ENCODE results near the gene BDH2.

The BDH2 gene

DNA sequence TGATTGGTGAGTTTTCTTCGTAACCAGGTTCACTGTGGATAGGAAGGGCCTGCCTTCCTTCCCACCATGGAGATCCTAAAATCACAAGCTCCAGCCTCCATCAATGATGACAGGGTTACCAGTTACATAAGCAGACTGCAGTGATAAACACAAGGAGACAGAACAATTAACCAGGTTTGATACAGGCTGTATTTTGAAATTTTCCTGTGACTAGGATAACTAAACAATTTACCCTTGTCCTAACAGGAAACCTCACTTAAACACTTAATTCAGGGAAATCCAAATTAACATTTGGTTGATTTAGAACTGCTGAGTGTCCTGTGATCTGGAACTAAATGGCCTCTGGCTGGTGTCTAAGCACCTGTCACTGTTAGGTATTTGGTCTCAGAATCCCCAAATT is 20.0 kb downstream of the BDH2 start:
- no peak for DNase-seq

DNA sequence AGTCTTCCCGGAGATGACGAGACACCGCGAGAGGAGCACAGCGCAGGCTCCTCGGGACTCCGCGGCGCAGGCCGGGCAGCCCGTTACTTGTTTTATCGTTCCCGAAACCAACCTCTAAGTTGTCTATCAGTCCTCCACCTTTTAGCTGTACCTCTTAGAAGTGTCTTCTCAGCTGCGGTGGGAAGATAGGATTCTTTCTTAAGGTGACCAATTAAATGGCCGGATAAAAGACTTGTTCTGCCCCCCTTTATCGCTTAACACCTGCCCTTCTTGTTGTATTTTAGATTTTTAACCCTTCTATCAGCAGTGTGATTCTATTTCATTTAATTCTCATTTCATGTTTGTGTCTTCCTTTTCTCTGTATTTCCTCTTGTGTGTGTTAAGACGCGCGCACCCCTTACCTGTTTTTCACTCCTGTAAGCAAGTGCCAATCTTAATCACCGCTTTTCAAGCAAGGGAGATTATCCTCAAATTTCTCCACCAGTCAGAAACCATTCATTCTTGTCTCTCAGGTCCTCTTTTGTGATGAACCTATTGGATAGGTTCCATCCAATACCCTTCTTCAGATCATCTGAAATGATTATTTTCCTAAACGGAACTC is 22.8 kb downstream of the BDH2 start, which contains the start of gene SLC9B2:
Gene SLC9B2, minus strand, starts transcription at position 15 of the 601 bp plus-strand sequence. CDS start 9,211 bp downstream, outside the sequence.
- no peak for DNase-seq

DNA sequence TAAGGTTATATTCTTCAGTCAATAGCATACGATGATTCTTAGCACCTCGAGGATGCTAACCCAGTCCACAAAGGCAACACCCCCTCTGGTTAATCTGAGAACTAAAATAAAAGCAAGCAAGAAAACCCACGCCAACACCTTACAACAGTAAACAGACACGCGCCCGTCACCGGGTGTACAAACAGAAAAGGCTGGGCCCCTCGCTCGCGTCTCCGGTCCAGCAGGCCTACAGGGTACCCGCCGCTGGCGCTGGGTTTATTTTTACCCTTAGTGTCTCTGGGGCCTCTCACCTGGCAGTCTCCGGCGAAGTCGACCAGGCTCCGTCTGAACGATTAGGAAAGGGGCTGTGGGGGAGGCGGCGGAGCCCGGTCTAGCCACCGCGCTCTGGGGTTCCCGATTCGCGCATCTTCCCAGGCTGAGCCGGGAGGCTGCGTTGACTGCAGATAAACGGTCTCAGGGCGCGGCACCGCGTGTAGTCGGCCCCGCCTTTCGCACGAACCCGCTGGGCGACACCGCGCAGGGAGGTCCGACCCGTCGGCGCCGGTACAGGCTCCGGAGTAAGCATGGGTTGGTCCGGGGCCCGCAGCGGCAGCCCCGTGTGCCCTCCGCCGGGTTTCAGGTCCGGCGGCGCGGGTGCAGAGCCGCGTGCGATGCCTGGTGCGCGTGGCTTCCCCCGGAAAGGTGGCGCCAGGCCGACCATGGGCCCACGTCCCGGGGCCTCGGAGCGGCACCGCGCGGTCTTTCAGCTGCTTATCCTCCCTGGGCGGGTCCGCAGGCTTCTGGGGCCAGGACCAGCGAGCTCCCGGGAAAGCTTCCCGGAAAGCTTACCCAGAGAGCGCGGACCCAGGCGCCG is 23.5 kb downstream of the BDH2 start:
- DNase-seq: peak; percentile 53

DNA sequence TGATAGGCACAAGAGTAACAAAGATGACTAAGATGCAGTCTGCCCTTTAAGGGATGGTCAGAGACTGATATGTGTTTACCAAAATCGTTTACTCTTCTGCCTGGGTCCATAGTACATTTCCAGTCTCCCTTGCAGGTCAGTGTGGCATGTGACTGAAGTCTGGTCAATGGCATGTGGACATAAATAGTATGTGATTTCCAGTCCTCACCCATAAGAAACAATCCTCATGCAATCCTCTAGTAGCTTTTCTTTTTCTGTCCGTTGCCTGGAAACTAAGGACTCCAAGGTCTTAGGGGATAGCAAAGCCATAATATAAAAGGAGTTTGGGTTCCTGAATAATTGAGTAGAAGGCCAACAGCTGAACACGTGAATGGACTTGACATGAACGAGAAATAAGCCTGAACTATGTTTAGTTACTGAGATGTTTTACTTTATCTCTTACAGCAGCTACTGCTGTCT is 24.2 kb downstream of the BDH2 start:
- no peak for DNase-seq

DNA sequence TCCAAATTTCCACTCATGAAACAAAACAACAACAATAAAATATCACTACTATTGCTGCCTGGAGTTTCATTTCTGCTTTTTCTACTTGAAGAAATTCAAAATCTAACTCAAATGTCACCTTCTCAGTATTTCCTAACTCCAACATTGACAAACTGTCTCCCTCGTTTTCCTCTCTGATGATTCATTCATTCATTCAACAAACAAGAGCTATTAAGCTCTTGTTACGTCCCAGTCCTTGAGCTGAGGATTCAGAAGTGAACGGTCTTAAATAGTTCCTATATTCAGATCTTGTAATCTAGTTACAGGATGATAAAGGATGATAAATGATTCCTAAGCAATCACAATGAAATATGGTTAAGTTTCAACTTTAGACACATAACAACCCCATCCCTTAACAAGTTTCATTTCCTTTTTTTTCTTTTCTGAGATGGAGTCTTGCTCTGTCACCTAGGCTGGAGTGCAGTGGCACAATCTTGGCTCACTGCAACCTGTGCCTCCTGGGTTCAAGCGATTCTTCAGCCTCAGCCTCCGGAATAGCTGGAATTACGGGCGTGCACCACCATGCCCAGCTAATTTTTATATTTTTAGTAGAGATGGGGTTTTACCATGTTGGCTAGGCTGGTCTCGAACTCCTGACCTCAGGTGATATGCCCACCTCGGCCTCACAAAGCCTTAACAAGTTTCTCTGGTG is 24.7 kb downstream of the BDH2 start:
- no peak for DNase-seq

DNA sequence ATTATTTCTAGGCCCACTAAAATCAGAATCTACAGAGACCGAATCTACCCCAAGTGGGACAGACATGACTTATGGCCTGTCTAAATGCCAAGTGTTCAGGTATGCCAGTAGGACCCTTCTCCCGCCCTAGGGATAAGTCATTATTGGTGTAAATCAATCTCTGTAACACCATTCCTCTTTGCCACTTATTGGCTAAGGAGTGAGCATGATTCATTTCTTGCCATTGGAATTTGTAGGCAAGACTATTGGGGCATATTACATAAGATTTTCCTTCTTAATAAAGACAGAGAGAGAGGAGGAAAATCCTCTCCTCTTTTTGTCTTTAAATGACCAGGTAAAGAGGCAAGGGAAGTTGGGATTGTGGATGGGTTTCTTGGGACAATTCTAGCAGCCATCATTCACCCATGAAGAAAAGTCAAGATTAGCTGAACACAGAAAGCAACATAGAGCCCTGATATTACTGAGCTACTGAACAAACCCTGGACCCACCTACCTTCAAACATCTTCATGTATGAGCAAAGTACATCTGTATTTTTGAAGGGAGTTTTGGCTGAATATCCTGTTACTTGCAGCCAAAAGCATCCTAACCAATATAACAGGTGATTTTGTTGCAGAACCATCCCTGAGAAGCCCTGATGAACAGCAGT is 25.7 kb downstream of the BDH2 start:
- no peak for DNase-seq

DNA sequence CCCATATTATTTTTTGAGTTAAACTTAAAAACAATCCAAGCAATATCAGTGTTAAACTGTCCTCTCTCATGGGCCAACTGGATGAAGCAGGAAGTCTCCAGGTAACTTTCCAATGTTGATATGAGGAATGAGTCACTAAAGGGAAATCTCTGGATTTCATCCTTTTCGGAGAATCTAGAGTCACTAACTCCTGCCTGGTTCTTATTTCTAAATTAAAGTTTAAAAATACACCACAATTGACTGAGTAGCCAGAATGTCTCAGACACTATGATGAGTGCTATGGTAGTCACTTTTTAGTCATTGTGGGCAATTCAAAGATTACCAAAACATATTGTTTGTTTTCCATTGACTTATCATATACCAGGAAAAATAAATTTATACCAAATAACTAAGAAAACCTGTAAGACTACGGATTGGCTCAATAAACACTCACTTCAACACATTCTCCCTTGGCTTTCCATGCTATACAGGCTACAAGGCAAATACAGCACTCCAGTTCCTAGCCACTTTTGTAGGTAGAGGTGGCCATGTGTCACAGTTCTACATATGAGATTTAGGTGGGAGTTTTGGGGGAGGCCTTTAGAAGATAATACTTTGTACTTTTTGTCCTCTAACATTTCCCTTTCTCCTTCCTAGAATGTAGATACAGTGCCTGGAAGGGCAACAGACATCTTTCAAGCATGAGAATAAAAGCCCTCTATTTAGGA is 31.6 kb downstream of the BDH2 start:
- DNase-seq: no peak

DNA sequence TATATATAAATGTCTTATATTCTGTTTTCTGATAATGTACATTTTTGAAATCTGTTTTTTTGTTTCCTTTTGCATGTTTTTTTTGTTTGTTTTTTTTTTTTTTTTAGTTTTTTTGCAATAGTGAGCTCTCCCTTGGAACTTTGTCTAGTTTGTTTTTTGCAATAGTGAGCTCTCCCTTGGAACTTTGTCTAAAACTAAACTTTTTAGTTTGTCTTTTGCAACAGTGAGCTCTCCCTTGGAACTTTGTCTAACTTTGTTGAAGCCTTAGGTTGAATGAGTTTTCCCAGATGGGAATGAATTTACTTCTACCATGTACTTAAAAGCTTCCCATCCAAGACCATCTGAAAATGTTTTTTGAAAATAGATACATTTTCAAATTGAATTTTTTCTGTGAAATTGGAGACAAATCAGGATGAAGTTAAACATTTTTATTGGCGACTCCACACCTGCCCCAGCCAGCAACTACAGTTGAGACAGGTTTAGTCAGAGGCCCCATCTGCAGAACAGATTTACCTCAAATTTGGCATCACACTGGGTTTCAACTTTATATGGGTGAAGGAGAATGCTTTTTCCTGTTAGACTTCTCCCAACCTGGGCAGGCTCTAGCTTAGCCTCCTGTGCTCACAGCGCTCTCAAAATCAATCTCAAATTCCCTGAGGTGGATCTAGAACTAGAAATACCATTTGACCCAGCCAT is 39.0 kb downstream of the BDH2 start:
- no peak for DNase-seq

DNA sequence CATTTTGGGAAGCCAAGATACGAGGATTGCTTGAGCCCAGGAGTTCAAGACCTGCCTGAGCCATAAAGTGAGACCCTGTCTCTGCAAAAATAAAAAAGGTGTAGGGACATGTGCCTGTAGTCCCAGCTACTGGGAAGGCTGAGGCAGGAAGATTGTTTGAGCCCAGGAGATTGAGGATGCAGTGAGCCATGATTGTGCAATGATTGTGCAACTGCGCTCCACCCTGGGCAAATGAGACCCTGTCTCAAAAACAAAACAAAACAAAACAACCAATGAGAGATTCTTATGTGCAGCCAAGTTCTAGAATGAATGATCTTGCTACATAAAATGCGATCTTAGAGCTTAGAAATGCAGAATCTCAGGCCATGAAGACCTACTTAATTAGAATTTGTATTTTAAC is 45.6 kb downstream of the BDH2 start:
- DNase-seq: no peak

DNA sequence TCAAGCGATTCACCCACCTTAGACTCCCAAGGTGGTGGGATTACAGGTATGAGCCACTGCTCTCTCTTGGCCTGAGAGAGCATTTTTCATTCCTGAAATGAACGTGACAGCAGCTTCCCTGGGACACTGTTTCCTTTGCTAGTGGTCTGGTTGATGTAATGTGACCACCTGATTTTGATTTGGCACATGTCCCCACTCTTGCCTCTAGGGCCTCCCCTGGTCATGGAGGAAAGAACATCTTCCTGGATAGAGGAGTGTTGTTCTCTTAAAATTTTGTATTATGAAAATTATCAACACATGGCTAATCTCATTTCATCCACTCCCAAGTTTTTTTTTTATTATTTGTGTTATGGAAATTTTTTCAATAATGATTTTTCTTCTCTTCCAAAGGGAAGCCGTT is 46.9 kb downstream of the BDH2 start:
- no peak for DNase-seq

DNA sequence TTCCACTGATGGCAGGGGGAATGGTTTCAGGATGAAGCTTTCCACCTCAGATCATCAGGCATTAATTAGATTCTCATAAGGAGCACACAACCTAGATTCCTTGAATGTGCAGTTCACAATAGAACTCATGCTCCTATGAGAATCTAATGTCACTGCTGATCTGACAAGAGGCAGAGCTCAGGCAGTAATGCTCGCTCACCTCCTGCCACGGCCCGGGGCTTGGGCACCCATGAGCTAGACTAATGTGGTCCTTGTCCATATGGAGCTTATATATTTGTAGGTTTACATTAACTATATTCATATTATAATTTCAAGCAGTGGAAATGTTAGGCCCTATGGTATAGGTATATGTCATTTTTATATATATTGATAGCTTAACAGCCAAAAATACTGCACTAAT is 47.5 kb downstream of the BDH2 start:
- DNase-seq: no peak

DNA sequence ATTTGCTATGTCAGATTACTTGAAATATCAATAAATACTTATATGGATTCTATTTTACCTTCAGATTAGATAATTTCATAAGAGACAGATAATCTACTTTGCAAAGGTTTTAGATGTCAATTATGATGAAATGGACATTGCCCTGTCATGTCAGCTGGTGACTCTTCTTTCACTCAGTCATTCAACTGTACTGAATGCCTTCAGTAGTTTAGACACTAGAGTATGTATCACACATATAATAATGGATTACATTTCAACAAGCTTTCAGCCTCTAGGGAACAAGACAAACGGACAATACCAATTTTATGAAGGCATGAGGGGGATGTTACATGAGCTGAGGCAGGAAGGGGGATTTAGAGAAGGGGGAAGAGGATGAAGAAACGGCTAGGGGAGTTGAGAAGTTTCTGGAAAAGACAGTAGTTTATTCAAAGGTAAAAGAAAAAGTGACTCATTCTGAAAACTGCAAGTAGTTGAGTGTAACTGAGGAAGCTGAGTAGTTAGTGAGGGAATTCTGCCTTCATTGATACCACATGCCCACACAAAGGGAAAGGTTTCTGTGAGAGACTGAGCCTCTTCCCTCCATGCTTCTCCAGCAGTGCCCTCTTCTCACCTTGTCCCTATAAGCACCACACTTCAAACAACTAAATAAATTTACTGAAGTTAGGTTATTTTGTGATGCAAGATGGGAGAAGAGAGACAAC is 48.7 kb downstream of the BDH2 start:
- no peak for DNase-seq

DNA sequence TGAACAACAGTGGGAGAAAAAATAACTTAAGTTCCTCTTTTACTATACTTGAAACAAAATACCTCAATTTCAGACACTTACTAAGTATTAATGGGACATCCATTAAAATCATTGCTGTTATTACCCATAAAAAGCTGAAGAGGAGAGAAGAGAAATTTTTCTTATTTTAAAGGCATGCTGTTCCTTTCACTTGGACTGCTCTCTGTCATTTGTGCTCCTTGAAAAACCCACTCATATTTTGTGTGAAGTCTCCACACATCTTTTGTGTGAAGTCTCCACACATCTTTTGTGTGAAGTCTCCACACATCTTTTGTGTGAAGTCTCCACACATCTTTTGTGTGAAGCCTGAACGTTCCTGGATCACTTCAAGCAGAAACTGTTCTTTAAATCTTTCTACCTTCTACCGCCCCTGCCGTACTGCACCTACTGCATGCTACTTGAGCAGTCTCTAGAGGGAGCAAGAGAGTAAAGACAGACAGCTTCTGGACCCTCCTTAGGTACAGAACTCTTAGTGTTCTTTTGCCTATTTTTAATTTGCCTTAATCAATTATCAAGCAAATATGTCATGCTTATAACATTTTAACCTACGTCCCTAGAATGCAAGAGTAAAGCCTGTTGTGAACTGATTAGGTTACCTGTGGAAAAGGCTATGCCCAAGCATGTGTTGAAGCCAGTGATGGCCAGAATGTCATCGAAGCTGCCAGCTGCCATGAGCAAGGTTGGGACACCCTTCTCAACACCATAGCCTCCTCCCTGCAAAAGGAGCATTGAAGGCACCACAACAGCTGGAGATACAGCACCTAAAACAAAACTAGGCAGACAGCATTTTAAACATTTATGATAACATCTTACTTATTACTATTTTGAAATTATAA is 53.0 kb downstream of the BDH2 start:
- no peak for DNase-seq

DNA sequence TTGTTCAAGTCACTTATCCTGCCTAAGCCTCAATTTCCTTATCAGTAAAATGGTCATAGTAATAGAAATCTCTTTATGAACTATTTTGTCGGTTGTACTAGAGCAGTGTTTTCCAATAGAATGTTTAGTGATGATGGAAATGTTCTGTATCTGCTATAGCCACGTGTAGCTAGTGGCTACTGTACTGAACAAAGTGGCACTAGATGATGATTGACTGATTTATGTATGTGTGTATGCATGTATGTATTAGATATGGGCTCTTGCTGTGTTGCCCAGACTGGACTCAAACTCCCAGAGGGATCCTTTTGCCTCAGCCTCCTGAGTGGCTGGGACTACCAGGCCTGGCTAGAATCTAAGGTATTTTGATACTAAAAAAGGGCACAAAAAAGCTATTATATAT is 55.5 kb downstream of the BDH2 start:
- DNase-seq: no peak

DNA sequence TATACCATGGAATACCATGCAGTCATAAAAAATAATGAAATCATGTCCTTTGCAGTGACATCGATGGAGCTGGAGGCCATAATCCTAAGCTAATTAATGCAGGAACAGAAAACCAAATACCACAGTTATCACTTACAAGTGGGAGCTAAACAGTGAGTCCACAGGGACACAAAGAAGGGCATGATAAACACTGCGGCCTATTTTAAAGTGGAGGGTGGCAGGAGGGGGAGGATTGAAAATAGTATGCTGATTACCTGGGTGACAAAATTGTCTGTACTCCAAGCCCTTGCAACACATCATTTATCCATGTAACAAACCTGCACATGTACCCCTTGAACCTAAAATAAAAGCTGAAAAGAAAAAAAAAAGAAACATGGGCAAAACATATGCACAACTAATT is 63.5 kb downstream of the BDH2 start:
- no peak for DNase-seq

DNA sequence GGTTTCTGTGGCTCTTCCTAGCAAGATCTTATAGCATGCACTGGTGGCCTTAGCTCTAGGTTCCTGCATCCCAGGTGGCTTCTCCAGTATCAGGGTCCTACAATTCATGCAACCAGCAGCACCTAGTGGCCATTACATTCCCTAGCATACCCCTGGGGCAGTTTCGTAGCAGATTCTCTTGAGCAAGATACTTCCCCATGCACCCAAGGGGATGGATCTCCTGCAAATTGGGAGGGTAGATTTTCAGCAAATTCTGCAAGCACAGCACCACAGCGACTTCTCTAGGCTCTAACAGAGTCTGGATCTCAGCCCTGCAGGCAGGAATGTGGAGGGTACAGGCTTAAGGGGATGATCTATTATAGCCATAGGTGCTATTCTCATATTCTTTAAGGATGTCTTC is 67.1 kb downstream of the BDH2 start:
- peak; percentile 3 for DNase-seq

DNA sequence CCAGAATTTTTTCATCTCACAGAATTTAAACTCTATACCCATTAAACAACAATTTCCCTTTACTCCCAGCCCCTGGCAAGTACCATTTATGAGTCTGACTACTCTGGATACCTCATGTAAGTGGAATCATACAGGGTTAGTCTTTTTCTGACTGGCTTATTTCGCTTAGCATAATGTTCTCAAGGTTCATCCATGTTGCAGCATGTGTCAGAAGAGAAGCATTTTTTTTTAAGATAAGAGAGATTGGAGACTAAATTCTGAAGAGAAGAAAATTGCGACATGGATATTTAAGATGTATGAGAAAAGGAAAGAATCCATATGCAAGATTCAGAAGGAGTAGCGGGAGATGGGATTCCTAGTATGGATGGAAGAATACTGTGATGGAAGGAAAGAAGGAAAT is 68.8 kb downstream of the BDH2 start:
- DNase-seq: no peak

DNA sequence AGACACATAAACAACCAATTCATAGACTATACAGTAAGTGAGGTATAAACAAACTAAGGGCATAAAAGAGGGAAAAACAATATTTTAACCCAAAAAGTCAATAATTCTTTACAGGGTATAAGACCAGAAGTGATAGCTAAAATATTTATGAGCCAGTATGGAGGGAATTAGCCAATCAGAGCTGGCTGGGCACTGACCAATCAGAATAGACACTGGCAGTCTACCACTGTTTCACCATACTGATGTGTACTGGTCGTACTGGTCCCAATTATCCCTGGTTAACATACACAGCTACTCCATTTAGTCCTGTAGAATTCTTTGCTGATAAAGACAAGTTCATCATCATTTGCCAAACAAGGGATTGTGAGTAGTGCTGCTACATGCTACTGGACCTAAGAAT is 70.3 kb downstream of the BDH2 start:
- no peak for DNase-seq
